PC-9 (cell line): ENCODE results near the gene ENTR1.

ENCODE experiments used
- EZH2 ChIP-seq: fragments of 200-600 bp; sonication (generic); IDR thresholded peaks from 2 replicates; pipeline ENCODE4 v1.8.0; 2017; ENCODE audit warnings: antibody characterized with exemption, low read depth
- TF ChIP-seq, protein P1 (sequence below): fragments of 200-600 bp; sonication (generic); conservative IDR thresholded peaks from 2 replicates; pipeline ENCODE4 v1.6.1; 2017; ENCODE audit warnings: mixed run types, antibody characterized with exemption, mild to moderate bottlenecking, moderate library complexity

- TF ChIP-seq, protein P1, sequence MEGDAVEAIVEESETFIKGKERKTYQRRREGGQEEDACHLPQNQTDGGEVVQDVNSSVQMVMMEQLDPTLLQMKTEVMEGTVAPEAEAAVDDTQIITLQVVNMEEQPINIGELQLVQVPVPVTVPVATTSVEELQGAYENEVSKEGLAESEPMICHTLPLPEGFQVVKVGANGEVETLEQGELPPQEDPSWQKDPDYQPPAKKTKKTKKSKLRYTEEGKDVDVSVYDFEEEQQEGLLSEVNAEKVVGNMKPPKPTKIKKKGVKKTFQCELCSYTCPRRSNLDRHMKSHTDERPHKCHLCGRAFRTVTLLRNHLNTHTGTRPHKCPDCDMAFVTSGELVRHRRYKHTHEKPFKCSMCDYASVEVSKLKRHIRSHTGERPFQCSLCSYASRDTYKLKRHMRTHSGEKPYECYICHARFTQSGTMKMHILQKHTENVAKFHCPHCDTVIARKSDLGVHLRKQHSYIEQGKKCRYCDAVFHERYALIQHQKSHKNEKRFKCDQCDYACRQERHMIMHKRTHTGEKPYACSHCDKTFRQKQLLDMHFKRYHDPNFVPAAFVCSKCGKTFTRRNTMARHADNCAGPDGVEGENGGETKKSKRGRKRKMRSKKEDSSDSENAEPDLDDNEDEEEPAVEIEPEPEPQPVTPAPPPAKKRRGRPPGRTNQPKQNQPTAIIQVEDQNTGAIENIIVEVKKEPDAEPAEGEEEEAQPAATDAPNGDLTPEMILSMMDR: no peak
- TF ChIP-seq EZH2: no peak
These were observed 45.8 kb upstream of the ENTR1 start for GRCh38 chr9:136456258-136456657.
